ENCODE data around the gene TNS3. TPM values are rescaled to one million over a fixed set of nuclear protein-coding genes. Genes with fewer than 3 reads are reported as not detected.

Gene TNS3
- total RNA-seq, 4 donors from 2014 or later: 6.6 to 16.0 (median 9.6) TPM

DNA sequence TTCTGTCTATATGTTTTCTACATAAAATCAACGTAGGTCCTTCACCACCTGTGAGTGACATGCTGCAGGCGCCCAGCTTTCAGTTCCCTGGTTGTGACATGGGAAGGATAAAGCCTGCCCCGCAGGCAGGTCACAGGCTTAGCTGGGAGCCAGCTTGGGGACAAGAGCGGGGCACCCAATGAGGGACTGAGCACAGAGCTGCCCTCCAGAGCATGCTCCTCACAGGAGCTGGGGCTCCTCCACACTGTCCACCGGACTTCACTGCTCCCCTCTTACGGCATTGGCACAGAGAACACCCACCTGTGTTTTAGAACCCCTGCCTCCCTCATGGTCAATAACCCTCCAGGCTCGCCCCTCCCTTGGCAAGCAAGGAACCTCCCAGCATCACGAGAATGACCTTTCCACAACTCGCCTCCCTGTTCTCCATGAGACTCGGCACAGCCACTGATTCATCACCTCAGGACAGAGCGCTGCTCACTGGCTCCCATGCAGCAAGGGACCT, 187.1 kb downstream of the TNS3 start:
- H3K9me3 ChIP-seq: no peaks in the 10 kb centered on the region
- WGBS, 2 donors: 89 to 94% methylated on average over 7 to 10 of the region's 11 CpGs
- DNase-seq: no peak
- H3K4me3 ChIP-seq: no peak overlapping the region
- peaks cover 0 to 9% (median 3%) of the 10 kb centered on the region in 3 donors for H3K4me1 ChIP-seq
- no peak overlapping the region for H3K27ac ChIP-seq
- peaks cover 0 to 8% (median 0%) of the 10 kb centered on the region in 4 donors for H3K27me3 ChIP-seq
- intact Hi-C loops (cut with DNase I): no loop called here
- peaks cover 0 to 38% (median 0%) of the 10 kb centered on the region in 3 donors for H3K36me3 ChIP-seq
- TF ChIP-seq, protein P1, sequence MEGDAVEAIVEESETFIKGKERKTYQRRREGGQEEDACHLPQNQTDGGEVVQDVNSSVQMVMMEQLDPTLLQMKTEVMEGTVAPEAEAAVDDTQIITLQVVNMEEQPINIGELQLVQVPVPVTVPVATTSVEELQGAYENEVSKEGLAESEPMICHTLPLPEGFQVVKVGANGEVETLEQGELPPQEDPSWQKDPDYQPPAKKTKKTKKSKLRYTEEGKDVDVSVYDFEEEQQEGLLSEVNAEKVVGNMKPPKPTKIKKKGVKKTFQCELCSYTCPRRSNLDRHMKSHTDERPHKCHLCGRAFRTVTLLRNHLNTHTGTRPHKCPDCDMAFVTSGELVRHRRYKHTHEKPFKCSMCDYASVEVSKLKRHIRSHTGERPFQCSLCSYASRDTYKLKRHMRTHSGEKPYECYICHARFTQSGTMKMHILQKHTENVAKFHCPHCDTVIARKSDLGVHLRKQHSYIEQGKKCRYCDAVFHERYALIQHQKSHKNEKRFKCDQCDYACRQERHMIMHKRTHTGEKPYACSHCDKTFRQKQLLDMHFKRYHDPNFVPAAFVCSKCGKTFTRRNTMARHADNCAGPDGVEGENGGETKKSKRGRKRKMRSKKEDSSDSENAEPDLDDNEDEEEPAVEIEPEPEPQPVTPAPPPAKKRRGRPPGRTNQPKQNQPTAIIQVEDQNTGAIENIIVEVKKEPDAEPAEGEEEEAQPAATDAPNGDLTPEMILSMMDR (IDR thresholded peaks at IDR 0.05): no peak
- no peak for TF ChIP-seq POLR2A (IDR thresholded peaks at IDR 0.05)

DNA sequence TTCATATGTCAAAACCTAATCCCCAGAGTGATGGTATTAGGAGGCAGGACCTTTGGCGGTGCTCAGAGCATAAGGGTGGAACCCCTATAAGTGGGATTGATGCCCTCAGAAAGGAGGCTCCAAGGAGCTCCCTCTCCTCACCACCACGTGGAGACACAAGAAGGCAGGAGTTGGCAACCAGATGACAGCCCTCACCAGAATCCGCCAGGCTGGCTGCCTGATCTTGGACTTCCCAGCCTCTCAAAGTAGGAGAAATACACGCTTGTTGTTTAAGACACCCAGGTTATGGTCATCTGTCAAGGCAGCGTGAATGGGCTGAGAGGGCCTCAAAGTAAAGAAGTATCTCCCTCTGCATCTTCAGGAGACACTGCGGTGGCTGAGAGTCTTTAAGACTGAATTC, 187.7 kb downstream of the TNS3 start:
- peaks cover 0 to 40% (median 0%) of the 10 kb centered on the region in 3 donors for H3K36me3 ChIP-seq
- H3K4me3 ChIP-seq: no peak overlapping the region
- H3K27me3 ChIP-seq: peaks cover 0 to 8% (median 0%) of the 10 kb centered on the region in 4 donors
- 66 to 80% methylated on average over 3 to 5 of the region's 6 CpGs for WGBS, 2 donors
- no peak for DNase-seq
- TF ChIP-seq POLR2A (IDR thresholded peaks at IDR 0.05): no peak
- TF ChIP-seq, protein P1 (IDR thresholded peaks at IDR 0.05): no peak
- intact Hi-C loops (cut with DNase I): no loop called here
- no peaks in the 10 kb centered on the region for H3K9me3 ChIP-seq
- peaks cover 0 to 9% (median 3%) of the 10 kb centered on the region in 3 donors for H3K4me1 ChIP-seq
- no peak overlapping the region for H3K27ac ChIP-seq

DNA sequence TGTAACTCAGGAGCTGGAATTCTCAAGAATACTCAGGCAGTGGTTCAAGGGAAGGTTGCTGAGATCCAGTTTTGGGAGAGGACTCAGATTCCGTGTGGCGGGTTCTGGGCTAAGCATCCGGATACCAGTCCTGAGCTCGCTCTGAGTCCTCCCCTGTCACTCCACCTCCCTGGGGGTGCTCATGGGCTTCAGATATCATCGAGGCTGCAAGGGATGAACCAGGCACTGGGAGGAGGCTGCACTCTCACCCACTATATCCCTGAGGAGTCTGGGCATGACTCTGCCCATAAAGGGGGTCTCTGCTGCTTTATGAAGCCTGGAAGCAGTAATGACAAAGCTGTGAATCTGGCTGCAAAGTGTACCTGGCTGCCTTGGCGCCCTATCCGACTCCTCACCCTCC, 188.5 kb downstream of the TNS3 start:
- TF ChIP-seq, protein P1 (IDR thresholded peaks at IDR 0.05): no peak
- no peak for TF ChIP-seq POLR2A (IDR thresholded peaks at IDR 0.05)
- H3K27ac ChIP-seq: no peak overlapping the region
- intact Hi-C loops (cut with DNase I): no loop called here
- 63 to 92% methylated on average over 4 to 7 of the region's 7 CpGs for WGBS, 2 donors
- no peak for DNase-seq
- H3K4me1 ChIP-seq: peaks cover 0 to 9% (median 3%) of the 10 kb centered on the region in 3 donors
- no peaks in the 10 kb centered on the region for H3K9me3 ChIP-seq
- peaks cover 0 to 8% (median 0%) of the 10 kb centered on the region in 4 donors for H3K27me3 ChIP-seq
- peaks cover 0 to 40% (median 0%) of the 10 kb centered on the region in 3 donors for H3K36me3 ChIP-seq
- H3K4me3 ChIP-seq: no peak overlapping the region

DNA sequence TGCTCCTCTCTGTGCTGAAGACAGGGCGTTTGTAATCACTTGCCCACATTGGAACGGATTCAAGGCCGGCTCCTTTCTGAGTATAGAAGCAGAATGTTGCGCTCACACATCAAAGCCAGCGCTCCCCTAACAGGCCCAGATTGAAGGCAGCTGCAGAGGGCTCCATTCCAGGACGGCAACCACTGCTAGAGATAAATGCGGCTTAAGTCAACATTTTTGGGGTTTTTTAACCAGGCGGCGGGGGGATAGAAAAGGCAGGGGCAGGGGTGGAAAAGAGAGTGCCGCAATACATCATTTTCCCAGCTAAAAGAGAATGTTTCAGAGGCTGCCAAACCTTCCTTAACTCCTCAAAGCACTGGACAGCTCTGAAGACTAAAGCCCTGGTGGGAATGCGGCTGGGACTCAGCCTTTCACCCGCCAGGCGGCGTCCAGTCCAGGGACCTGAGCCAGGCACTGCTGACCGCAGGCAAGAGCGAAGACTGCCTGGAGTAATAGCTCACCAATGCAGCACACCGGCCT, 189.6 kb downstream of the TNS3 start:
- H3K36me3 ChIP-seq: peaks cover 0 to 43% (median 0%) of the 10 kb centered on the region in 3 donors
- no peak overlapping the region for H3K27ac ChIP-seq
- WGBS, 2 donors: 69 to 77% methylated on average over 10 to 16 of the region's 17 CpGs
- peaks cover 0 to 9% (median 3%) of the 10 kb centered on the region in 3 donors for H3K4me1 ChIP-seq
- intact Hi-C loops (cut with DNase I): no loop called here
- peaks cover 0 to 8% (median 0%) of the 10 kb centered on the region in 4 donors for H3K27me3 ChIP-seq
- no peak overlapping the region for H3K4me3 ChIP-seq
- TF ChIP-seq, protein P1 (IDR thresholded peaks at IDR 0.05): peak in 5 of 6 experiments; percentile 18 to 40 (median 21)
- TF ChIP-seq POLR2A (IDR thresholded peaks at IDR 0.05): no peak
- DNase-seq: no peak
- no peaks in the 10 kb centered on the region for H3K9me3 ChIP-seq

DNA sequence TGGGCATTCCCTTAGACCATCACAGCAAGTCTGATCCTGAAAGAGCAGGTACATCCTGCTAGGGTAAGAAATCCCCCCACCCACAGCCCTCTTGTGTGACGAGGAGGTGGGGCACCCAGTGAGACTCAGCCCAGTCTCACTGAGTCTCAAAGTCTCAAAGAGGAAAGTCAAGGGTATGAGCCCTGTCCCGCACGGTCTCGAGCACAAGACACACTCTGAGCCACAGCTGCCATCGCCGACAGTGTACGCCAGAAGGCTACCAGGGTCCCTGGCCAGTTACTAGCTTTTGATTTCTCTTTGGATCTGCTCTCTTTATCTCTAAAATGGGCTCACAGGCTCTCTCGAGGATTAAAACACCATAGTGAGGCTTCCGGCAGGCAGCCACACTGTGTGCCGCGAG, 190.2 kb downstream of the TNS3 start:
- intact Hi-C loops (cut with DNase I): no loop called here
- Histone ChIP-seq H3K9me3 (no peaks in the 10 kb centered on the region), H3K4me1 (peaks cover 0 to 9% (median 3%) of the 10 kb centered on the region in 3 donors), H3K27ac (no peak overlapping the region), H3K36me3 (peaks cover 0 to 38% (median 0%) of the 10 kb centered on the region in 3 donors), H3K4me3 (no peak overlapping the region), H3K27me3 (peaks cover 0 to 8% (median 0%) of the 10 kb centered on the region in 4 donors)
- DNase-seq: no peak
- 86 to 91% methylated on average over 8 to 9 of the region's 11 CpGs for WGBS, 2 donors
- TF ChIP-seq, protein P1 (IDR thresholded peaks at IDR 0.05): no peak
- TF ChIP-seq POLR2A (IDR thresholded peaks at IDR 0.05): no peak
